AG10803 (cell line): Measurements from ENCODE around the gene BTBD9.

Experiments
- DNase-seq: peaks from one replicate; pipeline ENCODE4 v3.0.0; 2010; ENCODE audit warnings: low read depth
- H3K4me3 ChIP-seq: 2 replicates; pipeline ENCODE4 v1.5.1; 2011; ENCODE audit warnings: mild to moderate bottlenecking, low read length, control low read depth
- TF ChIP-seq, protein P1 (sequence below): conservative IDR thresholded peaks from 2 replicates; pipeline ENCODE4 v1.5.1; 2011; ENCODE audit warnings: mild to moderate bottlenecking, low read length, control low read depth, inconsistent platforms

The BTBD9 gene

DNA sequence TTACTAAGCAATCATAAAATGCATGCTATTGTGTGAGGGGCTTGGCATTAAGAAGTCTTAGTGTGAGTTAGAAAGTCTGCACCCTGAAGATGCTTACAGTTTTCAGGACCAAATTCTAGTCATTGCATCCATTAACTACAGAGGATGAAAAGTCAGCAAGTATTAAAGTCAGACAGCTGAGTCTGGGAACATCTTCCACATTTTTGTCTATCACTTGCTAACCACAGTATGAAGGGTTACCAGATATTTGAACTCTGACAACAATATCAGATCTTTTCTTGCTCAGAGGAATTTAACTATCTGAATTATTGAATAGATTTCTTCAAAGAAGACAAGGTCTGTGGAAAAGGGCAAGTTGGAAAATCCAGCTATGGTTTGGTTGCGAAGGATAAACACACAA lies 264.4 kb downstream of the BTBD9 start:
- TF ChIP-seq, protein P1, sequence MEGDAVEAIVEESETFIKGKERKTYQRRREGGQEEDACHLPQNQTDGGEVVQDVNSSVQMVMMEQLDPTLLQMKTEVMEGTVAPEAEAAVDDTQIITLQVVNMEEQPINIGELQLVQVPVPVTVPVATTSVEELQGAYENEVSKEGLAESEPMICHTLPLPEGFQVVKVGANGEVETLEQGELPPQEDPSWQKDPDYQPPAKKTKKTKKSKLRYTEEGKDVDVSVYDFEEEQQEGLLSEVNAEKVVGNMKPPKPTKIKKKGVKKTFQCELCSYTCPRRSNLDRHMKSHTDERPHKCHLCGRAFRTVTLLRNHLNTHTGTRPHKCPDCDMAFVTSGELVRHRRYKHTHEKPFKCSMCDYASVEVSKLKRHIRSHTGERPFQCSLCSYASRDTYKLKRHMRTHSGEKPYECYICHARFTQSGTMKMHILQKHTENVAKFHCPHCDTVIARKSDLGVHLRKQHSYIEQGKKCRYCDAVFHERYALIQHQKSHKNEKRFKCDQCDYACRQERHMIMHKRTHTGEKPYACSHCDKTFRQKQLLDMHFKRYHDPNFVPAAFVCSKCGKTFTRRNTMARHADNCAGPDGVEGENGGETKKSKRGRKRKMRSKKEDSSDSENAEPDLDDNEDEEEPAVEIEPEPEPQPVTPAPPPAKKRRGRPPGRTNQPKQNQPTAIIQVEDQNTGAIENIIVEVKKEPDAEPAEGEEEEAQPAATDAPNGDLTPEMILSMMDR: no peak
- no peak for DNase-seq
- H3K4me3 ChIP-seq: no peak overlapping the region

GRCh38 chr6:38371881-38372280 lies 267.8 kb downstream of the BTBD9 start:
- no peak overlapping the region for H3K4me3 ChIP-seq
- no peak for DNase-seq
- TF ChIP-seq, protein P1: no peak

DNA sequence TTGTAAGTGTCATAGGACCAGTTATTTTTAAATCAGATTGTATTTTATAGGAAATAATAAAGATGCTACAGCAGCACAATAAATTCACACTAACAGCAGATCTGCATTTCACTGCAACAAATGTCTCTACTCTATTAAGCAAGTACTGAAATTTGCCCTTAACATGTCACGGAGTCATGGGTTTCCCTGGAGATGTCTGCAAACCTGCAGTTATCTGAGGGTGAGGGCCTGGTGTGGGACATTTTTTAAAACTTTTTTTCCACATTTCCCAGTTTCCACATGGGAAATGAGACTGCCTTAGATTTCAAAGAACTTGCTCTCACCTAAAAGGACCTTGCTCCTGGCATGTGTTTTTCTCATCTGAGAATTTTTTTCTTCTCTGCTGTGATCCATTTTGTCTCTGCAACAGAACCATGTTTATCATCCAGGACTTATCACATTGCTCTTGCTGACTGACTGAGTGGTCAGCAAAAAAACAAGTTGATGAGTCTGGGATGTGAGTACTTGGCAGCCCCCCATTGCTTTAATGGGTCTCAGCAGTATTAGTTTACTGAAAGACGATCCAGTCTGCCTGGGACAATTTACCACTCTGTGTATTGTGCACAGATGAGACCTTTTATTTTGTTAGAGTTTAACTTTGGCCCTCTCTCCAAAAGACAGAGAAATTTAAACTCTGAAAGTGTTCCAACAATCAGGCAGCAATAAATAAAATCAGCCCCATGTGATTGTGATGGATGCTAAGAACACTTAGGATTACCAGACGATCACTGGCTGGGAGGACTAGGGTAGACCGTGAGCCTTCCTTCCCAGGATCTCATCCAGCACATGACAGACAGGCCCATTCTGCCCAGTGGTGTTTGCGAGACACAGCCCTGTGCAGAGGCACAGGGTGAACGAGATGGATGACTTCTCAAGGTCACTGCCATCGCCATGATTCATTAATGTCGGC lies 268.8 kb downstream of the BTBD9 start:
- TF ChIP-seq, protein P1: no peak
- no peak overlapping the region for H3K4me3 ChIP-seq
- DNase-seq: no peak

DNA sequence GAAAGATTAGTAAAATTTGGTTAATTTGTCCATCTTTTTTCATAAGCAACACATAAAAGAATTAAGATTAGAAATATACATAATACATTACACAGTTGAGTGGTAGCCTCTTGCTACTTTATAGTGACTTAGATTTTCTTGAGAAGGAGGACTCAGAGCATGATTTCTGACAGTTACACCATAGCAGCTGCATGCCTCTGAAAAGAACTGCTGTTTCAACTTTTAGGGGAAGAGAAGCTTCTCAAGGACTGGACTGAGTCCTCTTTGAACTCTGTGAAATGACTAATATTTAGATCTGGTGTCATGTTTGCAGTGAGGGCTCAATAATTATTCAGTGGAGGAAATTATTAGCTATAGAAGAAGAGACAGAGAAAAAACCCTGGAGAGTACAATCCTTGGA lies 272.5 kb downstream of the BTBD9 start:
- TF ChIP-seq, protein P1: no peak
- no peak for DNase-seq
- no peak overlapping the region for H3K4me3 ChIP-seq

DNA sequence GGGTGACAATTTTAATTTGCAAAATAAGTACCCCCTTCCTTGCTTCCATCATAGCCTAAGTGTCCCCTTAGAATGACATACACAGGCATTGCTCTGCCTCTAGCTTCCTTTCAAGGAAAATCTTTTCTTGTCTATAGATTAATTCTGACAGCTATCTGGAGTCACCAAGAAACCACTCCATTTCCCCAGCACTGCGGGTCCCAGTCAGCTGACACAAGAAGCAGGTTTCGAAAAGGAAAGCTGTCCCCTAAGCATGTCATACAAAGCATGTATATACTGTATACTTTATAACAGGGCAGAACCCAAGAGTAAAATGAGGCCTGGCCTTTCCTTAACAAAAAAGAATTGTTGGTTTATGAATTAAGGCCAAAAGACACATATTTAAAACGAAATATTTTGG lies 273.5 kb downstream of the BTBD9 start:
- H3K4me3 ChIP-seq: no peak overlapping the region
- DNase-seq: no peak
- TF ChIP-seq, protein P1: no peak

GRCh38 chr6:38364775-38365174 lies 275.0 kb downstream of the BTBD9 start:
- TF ChIP-seq, protein P1: no peak
- no peak for DNase-seq
- no peak overlapping the region for H3K4me3 ChIP-seq

DNA sequence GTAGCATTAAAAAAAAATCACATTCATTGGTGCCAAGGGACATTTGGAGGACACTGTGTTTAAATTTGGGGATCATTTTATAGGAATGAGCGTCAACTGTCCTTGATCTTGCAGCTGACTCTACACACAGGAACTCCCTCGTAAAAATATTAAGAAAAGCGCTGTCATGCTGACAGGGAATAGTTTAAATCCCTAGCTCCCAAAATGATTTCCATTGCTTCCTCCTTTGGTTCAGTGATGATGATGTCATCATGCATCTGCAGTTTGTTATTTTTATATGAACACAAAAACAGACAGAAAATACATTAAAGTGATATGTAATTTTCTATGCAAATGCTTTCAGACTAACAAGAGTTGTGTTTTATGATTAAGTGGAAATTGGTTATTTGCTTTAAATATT lies 275.6 kb downstream of the BTBD9 start:
- TF ChIP-seq, protein P1: no peak
- no peak overlapping the region for H3K4me3 ChIP-seq
- no peak for DNase-seq
